Activated T-helper 9 cell treated with anti-CD3 and anti-CD28 coated beads, Interleukin-2, amount 50 U/mL, for 16 hours (primary cell): ENCODE data around the gene TOMM6.
"Not testable (repeated sequence)": the region's sequence is repeated elsewhere in the genome, so short reads cannot be mapped to it uniquely, and the experiment has no call there.

ENCODE experiments used
- DNase-seq: peaks from one replicate; pipeline ENCODE4 v3.0.0-alpha.2; 2020; ENCODE audit warnings: low read depth

TOMM6 gene

GRCh38 chr6:41785689-41786450 lies 1.6 kb upstream of the TOMM6 start:
- DNase-seq = no peak

- peak; percentile 84 for DNase-seq
These were observed 859 bp upstream of the TOMM6 start for GRCh38 chr6:41786451-41787218.

DNA sequence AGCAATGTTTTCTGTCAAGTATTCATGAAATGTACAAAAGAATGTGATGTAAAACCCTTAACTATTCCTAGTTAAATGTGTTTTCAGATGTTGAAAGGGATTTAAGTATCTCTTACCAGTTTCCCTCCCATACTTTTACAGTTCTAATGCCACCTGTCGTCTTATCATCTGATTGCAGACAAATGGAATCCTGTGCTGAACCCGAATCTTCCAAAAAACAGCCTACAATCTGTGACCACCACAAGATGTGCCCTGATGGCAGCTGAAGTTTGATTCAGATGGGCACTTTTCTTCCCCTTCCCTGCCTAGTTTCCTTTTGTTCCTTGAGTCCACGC lies 1.9 kb downstream of the TOMM6 start:
- no peak for DNase-seq

- no peak for DNase-seq
These were observed 2.6 kb downstream of the TOMM6 start for GRCh38 chr6:41790045-41790444.

GRCh38 chr6:41791305-41791704 lies 3.8 kb downstream of the TOMM6 start:
- DNase-seq = no peak

DNA sequence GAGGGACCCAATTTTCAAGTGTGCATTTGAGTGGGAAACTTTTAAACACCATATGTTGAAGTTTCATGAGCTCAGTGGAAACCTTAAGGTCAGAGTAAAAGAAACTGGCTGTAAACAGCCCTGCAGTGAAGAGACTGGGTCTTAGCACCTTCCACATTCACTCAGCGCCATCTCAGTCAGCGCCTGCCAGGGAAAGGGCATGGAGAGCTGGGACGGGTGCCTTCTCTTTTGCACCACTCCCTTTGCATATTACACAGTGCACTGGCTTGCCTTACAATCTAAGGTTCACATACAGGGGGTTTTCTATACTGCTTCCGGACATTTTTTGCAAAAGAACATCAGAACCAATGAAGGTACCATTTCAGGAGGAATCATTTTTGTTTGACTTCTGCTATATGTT lies 4.5 kb downstream of the TOMM6 start:
- DNase-seq = no peak

- no peak for DNase-seq
These were observed 9.0 kb downstream of the TOMM6 start for GRCh38 chr6:41796474-41796873.

DNA sequence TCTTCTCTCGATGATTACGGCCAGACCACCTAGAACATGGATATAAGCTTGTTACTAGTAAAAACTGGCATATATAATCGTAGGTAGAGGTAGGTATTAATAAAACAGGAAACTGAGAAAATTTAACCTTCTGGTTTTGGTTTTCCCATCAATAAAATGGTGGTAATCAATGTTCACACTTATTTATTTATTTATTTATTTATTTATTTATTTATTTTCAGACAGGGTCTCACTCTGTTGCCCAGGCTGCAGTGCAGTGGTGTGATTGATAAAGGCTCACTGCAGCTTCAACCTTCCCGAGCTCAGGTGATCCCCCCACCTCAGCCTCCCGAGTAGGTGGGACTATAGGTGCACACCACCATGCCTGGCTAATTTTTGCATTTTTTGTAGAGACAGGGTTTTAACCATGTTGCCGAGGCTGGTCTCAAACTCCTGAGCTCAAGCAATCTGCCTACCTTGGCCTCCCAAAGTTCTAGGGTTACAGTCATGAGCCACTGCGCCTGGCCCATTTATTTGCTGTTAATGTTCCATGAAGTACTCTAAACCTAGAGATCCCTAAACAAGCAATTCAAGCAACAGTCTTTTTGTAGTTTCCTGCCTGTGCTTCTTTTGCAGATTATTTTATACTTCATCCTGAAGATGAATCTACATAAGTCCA lies 11.5 kb downstream of the TOMM6 start:
- no peak for DNase-seq

- no peak for DNase-seq
These were observed 12.0 kb downstream of the TOMM6 start for GRCh38 chr6:41799559-41799911.

- no peak for DNase-seq
These were observed 13.9 kb downstream of the TOMM6 start for GRCh38 chr6:41801380-41801779.

- DNase-seq = no peak
These were observed 18.6 kb downstream of the TOMM6 start for GRCh38 chr6:41805830-41806774.

GRCh38 chr6:41811095-41811494 lies 23.6 kb downstream of the TOMM6 start:
- no peak for DNase-seq

DNA sequence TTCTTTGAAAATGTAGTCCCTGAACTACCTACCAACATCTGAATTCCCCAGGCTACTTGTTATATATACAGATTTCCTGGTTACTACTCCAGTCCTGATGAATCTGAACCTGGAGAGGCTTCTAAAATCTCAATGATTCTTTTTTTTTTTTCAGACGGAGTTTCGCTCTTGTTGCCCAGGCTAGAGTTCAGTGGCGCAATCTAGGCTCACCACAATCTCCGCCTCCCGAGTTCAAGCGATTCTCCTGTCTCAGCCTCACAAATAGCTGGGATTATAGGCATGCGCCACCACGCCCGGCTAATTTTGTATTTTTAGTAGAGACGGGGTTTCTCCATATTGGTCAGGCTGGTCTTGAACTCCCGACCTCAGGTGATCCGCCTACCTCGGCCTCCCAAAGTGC lies 24.5 kb downstream of the TOMM6 start:
- not testable (repeated sequence) for DNase-seq

DNA sequence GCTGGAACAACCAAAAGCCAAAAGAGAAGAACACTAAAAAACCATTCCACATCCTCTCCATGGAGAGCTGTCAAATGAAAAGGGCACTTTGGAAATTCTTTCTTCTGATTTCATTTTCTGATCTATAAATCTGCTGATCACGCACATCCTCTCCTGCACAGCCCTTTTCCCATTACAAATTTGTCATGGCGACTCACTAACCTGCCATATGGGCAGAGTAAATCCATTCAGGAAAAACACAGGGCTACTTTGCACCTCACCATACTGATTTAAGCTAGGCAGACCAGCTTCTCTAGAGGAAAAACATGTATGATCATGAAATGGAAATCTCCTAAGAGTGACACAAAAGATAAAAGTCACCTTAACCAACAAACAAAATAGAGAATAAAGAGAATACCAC lies 26.0 kb downstream of the TOMM6 start:
- no peak for DNase-seq

DNA sequence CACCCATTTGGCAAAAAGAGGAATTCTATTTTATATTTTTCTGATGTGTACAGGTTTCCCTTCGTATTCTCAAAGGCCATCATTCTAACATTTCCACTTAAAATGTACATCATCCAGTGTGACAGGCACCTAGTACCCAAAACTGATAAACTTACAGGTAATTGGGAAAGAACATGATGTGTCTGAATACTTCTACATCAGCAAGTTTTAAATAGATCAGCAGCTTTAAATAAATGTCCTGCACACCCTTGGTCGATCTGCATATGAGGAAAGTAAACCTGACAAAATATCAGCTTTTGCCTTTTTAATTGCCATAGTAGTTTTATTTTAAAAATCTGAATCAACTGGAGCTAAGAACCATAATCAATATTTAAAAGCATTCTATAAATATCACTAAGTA lies 26.5 kb downstream of the TOMM6 start:
- DNase-seq = no peak

DNA sequence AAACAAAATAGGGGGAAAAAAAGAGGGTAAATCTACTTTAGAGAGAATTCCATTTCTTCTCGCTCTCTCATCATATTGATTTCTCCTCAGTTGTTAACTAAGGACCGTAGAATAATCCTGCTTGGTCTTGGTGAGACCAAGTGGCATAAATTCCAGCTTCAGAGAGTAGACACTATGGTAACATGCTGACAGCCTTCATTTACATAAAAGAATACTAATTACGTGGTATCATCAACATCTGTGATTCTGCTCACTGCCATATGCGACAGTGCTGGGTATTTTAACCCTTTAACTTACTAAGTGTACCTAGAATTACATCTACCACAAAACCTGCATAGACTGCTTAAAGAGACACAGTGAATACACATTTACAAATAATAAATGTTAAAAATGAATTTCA lies 27.1 kb downstream of the TOMM6 start:
- no peak for DNase-seq

GRCh38 chr6:41815587-41815986 lies 28.1 kb downstream of the TOMM6 start:
- DNase-seq = no peak

GRCh38 chr6:41818271-41819054 lies 31.0 kb downstream of the TOMM6 start:
- no peak for DNase-seq

DNA sequence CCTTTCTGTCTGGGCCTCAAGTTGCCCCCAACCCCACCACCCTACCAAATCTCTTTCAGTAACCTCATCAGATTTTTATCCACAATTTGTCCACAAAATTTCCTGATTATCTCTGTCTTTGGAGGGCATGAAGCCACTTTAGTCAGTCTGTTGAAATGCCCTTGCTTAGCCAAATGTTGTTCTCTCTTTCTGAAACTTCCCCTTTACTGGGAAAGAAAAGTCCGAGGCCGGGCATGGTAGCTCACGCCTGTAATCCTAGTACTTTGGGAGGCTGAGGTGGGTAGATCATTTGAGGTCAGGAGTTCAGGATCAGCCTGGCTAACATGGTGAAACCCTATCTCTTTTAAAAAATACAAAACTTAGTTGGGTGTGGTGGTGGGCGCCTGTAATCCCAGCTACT lies 33.8 kb downstream of the TOMM6 start:
- no peak for DNase-seq

GRCh38 chr6:41822021-41822420 lies 34.5 kb downstream of the TOMM6 start:
- DNase-seq = no peak

- no peak for DNase-seq
These were observed 35.7 kb downstream of the TOMM6 start for GRCh38 chr6:41823178-41823577.
